ENCODE data around the gene UNC5C.

Gene UNC5C

GRCh38 chr4:95421869-95422268 is 126.9 kb downstream of the UNC5C start:
- TF ChIP-seq CTCF (IDR thresholded peaks at IDR 0.05; ENCODE audit: insufficient read depth, low read length, poor library complexity, severe bottlenecking) = no peak
- H3K4me3 ChIP-seq (replicated peaks; ENCODE audit: low read depth, low read length) = no peak overlapping the region
- H3K36me3 ChIP-seq (ENCODE audit: control insufficient read depth, insufficient read depth, low read length) = no peaks in the 10 kb centered on the region
- H3K27me3 ChIP-seq (replicated peaks; ENCODE audit: control insufficient read depth, insufficient read depth, low read length) = no peaks in the 10 kb centered on the region
- DNase-seq (ENCODE audit: extremely low read depth, insufficient read length) = no peak

DNA sequence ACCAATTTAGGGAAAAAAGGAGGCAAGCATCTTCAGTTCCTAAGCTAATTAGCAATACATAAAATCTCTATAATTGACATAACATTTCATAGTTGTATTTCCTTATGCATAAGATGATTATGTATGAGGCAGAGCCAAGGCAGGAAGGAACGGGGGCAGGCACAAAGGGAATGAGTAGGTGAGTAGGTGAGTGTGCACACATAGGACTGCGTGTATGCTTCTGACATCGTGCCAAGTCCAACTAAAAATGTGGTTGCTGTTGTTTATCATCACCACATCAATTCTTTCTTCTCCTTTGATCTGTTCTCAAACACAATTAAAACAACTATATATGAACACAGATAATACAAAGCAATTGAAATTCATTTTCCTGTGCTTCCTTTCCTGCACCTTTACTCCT is 131.2 kb downstream of the UNC5C start:
- H3K27me3 ChIP-seq (replicated peaks; ENCODE audit: control insufficient read depth, insufficient read depth, low read length) = no peaks in the 10 kb centered on the region
- no peak for DNase-seq (ENCODE audit: extremely low read depth, insufficient read length)
- TF ChIP-seq CTCF (IDR thresholded peaks at IDR 0.05; ENCODE audit: insufficient read depth, low read length, poor library complexity, severe bottlenecking) = no peak
- no peaks in the 10 kb centered on the region for H3K36me3 ChIP-seq (ENCODE audit: control insufficient read depth, insufficient read depth, low read length)
- H3K4me3 ChIP-seq (replicated peaks; ENCODE audit: low read depth, low read length) = no peak overlapping the region

DNA sequence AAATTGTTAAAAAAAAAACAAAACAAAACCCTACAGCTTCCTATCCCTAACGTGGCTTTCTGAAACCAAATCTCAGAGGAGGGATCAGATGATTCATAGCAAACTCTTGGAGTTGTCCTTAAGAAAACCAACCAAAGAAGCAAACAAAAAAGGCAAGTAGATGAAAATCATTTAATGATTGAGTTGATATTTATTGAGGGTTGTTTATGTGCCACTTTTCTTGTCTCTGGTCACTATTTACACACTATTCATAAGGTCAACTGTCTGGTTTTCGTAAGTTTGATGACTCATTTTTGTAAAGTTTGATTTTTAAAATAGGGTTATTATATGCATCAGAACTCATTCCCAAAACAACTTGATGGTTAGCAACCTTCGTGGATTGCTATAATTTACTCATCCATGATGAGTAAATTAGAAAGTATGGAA is 133.4 kb downstream of the UNC5C start:
- no peak for DNase-seq (ENCODE audit: extremely low read depth, insufficient read length)

DNA sequence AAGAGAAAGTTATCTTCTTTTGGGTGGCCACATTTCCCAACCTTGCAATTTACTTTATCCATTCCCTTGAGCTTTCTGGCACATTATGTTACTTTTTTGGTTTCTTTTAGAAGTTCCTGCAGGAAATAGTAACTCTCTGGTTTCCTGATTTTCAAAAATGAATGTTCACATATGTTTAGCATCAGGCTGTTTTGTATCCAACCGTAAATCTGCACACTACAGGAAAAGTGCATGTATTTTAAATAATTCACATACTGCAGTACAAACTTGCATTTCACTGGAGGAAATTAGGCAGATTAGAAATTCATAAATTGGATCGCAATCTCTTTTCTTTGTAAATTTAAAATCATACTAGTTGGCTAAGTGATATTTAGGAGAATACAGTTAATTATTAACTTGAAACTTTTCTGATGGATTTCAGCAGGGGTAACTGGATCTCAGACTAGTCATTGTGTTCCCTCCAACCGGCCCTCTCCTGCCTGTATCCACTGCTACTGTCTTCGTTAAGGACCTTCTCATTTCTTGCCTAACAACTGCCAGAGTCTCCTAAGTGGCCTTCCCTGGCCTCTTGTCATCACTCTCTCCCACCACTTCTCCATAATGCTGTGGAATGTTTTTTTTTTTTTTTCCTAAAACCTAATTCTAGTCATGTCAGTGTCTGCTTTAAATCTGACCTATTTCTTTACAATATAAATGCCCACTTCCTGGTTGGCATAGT is 137.2 kb downstream of the UNC5C start:
- TF ChIP-seq CTCF (IDR thresholded peaks at IDR 0.05; ENCODE audit: insufficient read depth, low read length, poor library complexity, severe bottlenecking) = no peak
- H3K4me3 ChIP-seq (replicated peaks; ENCODE audit: low read depth, low read length) = no peak overlapping the region
- no peak for DNase-seq (ENCODE audit: extremely low read depth, insufficient read length)

More for the DNA sequence above, 133.4 kb downstream of the UNC5C start:
- TF ChIP-seq CTCF (IDR thresholded peaks at IDR 0.05; ENCODE audit: insufficient read depth, low read length, poor library complexity, severe bottlenecking) = no peak
- Histone ChIP-seq H3K27me3 (replicated peaks; ENCODE audit: control insufficient read depth, insufficient read depth, low read length) (no peaks in the 10 kb centered on the region), H3K4me3 (replicated peaks; ENCODE audit: low read depth, low read length) (no peak overlapping the region), H3K36me3 (ENCODE audit: control insufficient read depth, insufficient read depth, low read length) (no peaks in the 10 kb centered on the region)

GRCh38 chr4:95410387-95410977 is 138.3 kb downstream of the UNC5C start:
- no peaks in the 10 kb centered on the region for H3K27me3 ChIP-seq (replicated peaks; ENCODE audit: control insufficient read depth, insufficient read depth, low read length)
- H3K36me3 ChIP-seq (ENCODE audit: control insufficient read depth, insufficient read depth, low read length) = no peaks in the 10 kb centered on the region
- TF ChIP-seq CTCF (IDR thresholded peaks at IDR 0.05; ENCODE audit: insufficient read depth, low read length, poor library complexity, severe bottlenecking) = no peak
- H3K4me3 ChIP-seq (replicated peaks; ENCODE audit: low read depth, low read length) = no peak overlapping the region
- no peak for DNase-seq (ENCODE audit: extremely low read depth, insufficient read length)

More for the DNA sequence above, 137.2 kb downstream of the UNC5C start:
- no peaks in the 10 kb centered on the region for H3K27me3 ChIP-seq (replicated peaks; ENCODE audit: control insufficient read depth, insufficient read depth, low read length)
- no peaks in the 10 kb centered on the region for H3K36me3 ChIP-seq (ENCODE audit: control insufficient read depth, insufficient read depth, low read length)
